ENCODE results near the gene SNRNP35. TPM values are rescaled to one million over a fixed set of nuclear protein-coding genes. Genes with fewer than 3 reads are reported as not detected.

The SNRNP35 gene
- total and polyA plus RNA-seq, 2 of the 8 experiments (the other 6 are each of a cell fraction or from before 2014, with no cell fraction given): 8.0 to 16.9 TPM

DNA sequence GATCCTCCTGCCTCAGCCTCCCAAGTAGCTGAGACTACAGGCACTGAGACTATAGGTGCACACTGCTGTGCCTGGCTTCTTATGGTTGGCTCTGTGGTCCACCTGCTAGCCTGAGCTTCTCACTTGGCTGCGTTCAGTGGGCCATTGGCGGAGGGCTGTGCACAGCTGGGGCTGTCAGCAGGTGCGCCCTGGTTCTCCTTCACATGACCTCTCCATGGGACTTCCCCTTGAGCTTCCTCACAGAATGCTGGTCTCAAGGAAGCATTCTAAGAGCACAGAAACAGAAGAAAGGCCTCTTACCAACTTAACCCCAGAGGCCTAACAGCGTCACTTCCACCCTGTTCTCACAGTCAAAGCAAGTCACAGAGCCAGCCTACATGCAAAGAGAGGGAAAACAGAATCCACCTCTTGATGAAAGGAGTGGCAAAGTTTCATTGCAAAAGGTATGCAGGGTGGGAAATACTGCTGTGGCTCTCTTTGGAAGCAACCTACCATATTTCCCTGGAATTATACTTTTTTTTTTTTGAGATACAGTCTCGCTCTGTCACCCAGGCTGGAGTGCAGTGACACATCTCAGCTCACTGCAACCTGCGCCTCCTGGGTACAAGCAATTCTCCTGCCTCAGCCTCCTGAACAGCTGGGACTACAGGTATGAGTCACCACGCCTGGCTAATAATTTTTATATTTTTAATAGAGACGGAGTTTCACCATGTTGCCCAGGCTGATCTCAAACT, 30.7 kb upstream of the SNRNP35 start:
- no peak overlapping the region for H3K27ac ChIP-seq (ENCODE audit: low read depth, low read length)
- no peak overlapping the region for H2BK5ac ChIP-seq (ENCODE audit: low read depth, low read length)
- no peak for TF ChIP-seq PHF8 (conservative IDR thresholded peaks at IDR 0.05; ENCODE audit: low read depth, low read length)
- TF ChIP-seq GABPA (IDR thresholded peaks at IDR 0.05; ENCODE audit: borderline replicate concordance, insufficient read depth, low read length): no peak
- no peak for TF ChIP-seq MAFK (IDR thresholded peaks at IDR 0.05; ENCODE audit: low read depth, low read length)
- TF ChIP-seq NRF1 (IDR thresholded peaks at IDR 0.05; ENCODE audit: low read depth, low read length): no peak
- no peak for TF ChIP-seq CBX5 (IDR thresholded peaks at IDR 0.05; ENCODE audit: low read depth, low read length)
- TF ChIP-seq RBBP5 (IDR thresholded peaks at IDR 0.05; ENCODE audit: borderline replicate concordance, low read depth, low read length): no peak
- TF ChIP-seq CEBPB (IDR thresholded peaks at IDR 0.05; ENCODE audit: low read depth, low read length): no peak
- TF ChIP-seq HDAC2 (IDR thresholded peaks at IDR 0.05; ENCODE audit: borderline replicate concordance in 1 of 2, low read depth in 2 of 2, low read length in 2 of 2): no peak
- TF ChIP-seq, protein P1, sequence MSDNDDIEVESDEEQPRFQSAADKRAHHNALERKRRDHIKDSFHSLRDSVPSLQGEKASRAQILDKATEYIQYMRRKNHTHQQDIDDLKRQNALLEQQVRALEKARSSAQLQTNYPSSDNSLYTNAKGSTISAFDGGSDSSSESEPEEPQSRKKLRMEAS (IDR thresholded peaks at IDR 0.05): no peak
- TF ChIP-seq TBP (IDR thresholded peaks at IDR 0.05; ENCODE audit: low read depth, low read length): no peak
- no peak for TF ChIP-seq RNF2 (IDR thresholded peaks at IDR 0.05; ENCODE audit: borderline replicate concordance, low read depth, low read length, missing control alignments, poor library complexity, severe bottlenecking)
- no peaks in the 10 kb centered on the region for H3K23me2 ChIP-seq (ENCODE audit: low read depth, low read length)
- DNase-seq (ENCODE audit: low read depth in 1 of 2, low spot score in 2 of 2): no peak
- H3K79me2 ChIP-seq (ENCODE audit: control insufficient read depth in 1 of 2, insufficient read depth in 2 of 2, low read length in 2 of 2): no peaks in the 10 kb centered on the region
- H2BK20ac ChIP-seq (ENCODE audit: low read length): no peak overlapping the region
- no peak overlapping the region for H2BK12ac ChIP-seq (ENCODE audit: low read depth, low read length)
- peak overlapping the region; percentile 21; the same call in 1 of the 2 replicates for H4K8ac ChIP-seq (ENCODE audit: extremely low read depth, insufficient read depth, low read length)
- H3K27me3 ChIP-seq (replicated peaks in 1 of 4; ENCODE audit: control insufficient read depth in 3 of 4, extremely low read depth in 1 of 4, insufficient read depth in 3 of 4, low read length in 3 of 4): no peaks in the 10 kb centered on the region
- H2BK15ac ChIP-seq (ENCODE audit: low read length): no peak overlapping the region
- CTCF ChIA-PET (ENCODE audit: partially characterized antibody): interaction anchor here (0.9 to 1.3 kb wide), 2 partner anchors 10 kb away, joined by 3 read pairs; partner anchors contain the start of gene RILPL2
- H2BK120ac ChIP-seq (replicated peaks; ENCODE audit: low read depth, low read length): no peak overlapping the region
- no peak overlapping the region for H3K14ac ChIP-seq (ENCODE audit: insufficient read length)
- H3K4me3 ChIP-seq (ENCODE audit: extremely low read depth in 1 of 4, insufficient read depth in 2 of 4, low read depth in 3 of 4, low read length in 4 of 4): no peak overlapping the region
- H4K91ac ChIP-seq (replicated peaks; ENCODE audit: insufficient read length, low read length): no peak overlapping the region
- H3K79me1 ChIP-seq (ENCODE audit: low read depth, low read length): no peaks in the 10 kb centered on the region
- no peaks in the 10 kb centered on the region for H4K20me1 ChIP-seq (replicated peaks in 1 of 2; ENCODE audit: control insufficient read depth in 1 of 2, insufficient read depth in 2 of 2, low read length in 2 of 2)
- no peak overlapping the region for H3K23ac ChIP-seq (ENCODE audit: insufficient read length)
- no peaks in the 10 kb centered on the region for H3K9me3 ChIP-seq (ENCODE audit: insufficient read depth in 2 of 2, low read depth in 1 of 2, low read length in 1 of 2)
- H3K4ac ChIP-seq (replicated peaks; ENCODE audit: insufficient read length, low read depth, low read length): no peak overlapping the region
- no peak overlapping the region for H3K18ac ChIP-seq (ENCODE audit: extremely low read depth, low read length)
- WGBS, 2 experiments (ENCODE audit: extremely low coverage in 1 of 2, insufficient coverage in 1 of 2, insufficient read length in 1 of 2, insufficient replicate concordance in 2 of 2, low coverage in 1 of 2, low lambda C conversion rate in 2 of 2, missing lambda C conversion rate in 1 of 2): 88% methylated on average over 8 of the region's 8 CpGs; no CpG with 5 or more reads in 1 of the 2 experiments
- no peak overlapping the region for H3K56ac ChIP-seq (replicated peaks; ENCODE audit: insufficient read length, low read depth, low read length)
- H3K4me2 ChIP-seq (ENCODE audit: insufficient read depth in 1 of 2, low read depth in 2 of 2, low read length in 2 of 2): no peak overlapping the region
- H2AK5ac ChIP-seq (ENCODE audit: low read depth, low read length): no peak overlapping the region
- no peaks in the 10 kb centered on the region for H3K36me3 ChIP-seq (ENCODE audit: control insufficient read depth in 2 of 4, insufficient read depth in 4 of 4, low read length in 3 of 4)
- no peak overlapping the region for H2AFZ ChIP-seq (ENCODE audit: low read length)
- H4K5ac ChIP-seq (ENCODE audit: insufficient read length, low read depth, low read length): no peak overlapping the region
- POLR2A ChIA-PET (ENCODE audit: partially characterized antibody): no interaction called here
- no peak for FAIRE-seq
- H3K9ac ChIP-seq (replicated peaks in 1 of 4; ENCODE audit: extremely low read depth in 1 of 4, low read depth in 3 of 4, low read length in 3 of 4): no peak overlapping the region
- H3K4me1 ChIP-seq (replicated peaks in 1 of 4; ENCODE audit: control insufficient read depth in 3 of 4, insufficient read depth in 4 of 4, low read length in 3 of 4): no peaks in the 10 kb centered on the region

Data from H1 (cell line).